Common myeloid progenitor, CD34-positive (primary cell): Measurements from ENCODE around the gene GLRA2.

ENCODE experiments used
- CTCF ChIA-PET: fragments of 350-600 bp; sonication (Branson Sonifier 250); formaldehyde crosslinking; loops from one replicate; lab custom pipeline; 2021; ENCODE audit warnings: antibody characterized with exemption; lab: Charles Lee
- POLR2A ChIA-PET: fragments of 350-600 bp; sonication (Branson Sonifier 250); formaldehyde crosslinking; loops from one replicate; lab custom pipeline; 2021; ENCODE audit warnings: antibody characterized with exemption; lab: Charles Lee
- DNase-seq, 3 donors: peaks; one replicate each; pipeline versions ENCODE4 v3.0.0 to v3.0.0-alpha.2; 2013
- H3K27ac ChIP-seq, 2 experiments: 1 replicate in 1 of 2; 2 replicates in 1 of 2; pipeline ENCODE4 v1.7.0; 2013; ENCODE audit warnings: inconsistent platforms in 2 of 2, low read length in 2 of 2, mild to moderate bottlenecking in 2 of 2, low read depth in 1 of 2, moderate library complexity in 1 of 2; ENCODE audit not compliant: severe bottlenecking in 2 of 2, insufficient read depth in 1 of 2, poor library complexity in 1 of 2
- H3K27me3 ChIP-seq, 5 experiments: replicated peaks in 2 of 5; 1 replicate in 3 of 5; 2 replicates in 2 of 5; pipeline versions ENCODE4 v1.6.1 to v1.7.0; 2013; ENCODE audit warnings: low read length in 4 of 5, mild to moderate bottlenecking in 2 of 5, moderate library complexity in 2 of 5, inconsistent platforms in 1 of 5; ENCODE audit not compliant: insufficient read depth in 5 of 5, control insufficient read depth in 4 of 5
- H3K36me3 ChIP-seq, 4 experiments: 1 replicate in 2 of 4; 2 replicates in 2 of 4; pipeline versions ENCODE4 v1.6.1 to v1.7.0; 2013; ENCODE audit warnings: low read length in 3 of 4, control low read depth in 1 of 4, mild to moderate bottlenecking in 1 of 4; ENCODE audit not compliant: control insufficient read depth in 4 of 4, insufficient read depth in 4 of 4
- H3K4me1 ChIP-seq, 4 experiments: 1 replicate in 3 of 4; 2 replicates in 1 of 4; pipeline versions ENCODE4 v1.6.1 to v1.7.1; 2013; ENCODE audit warnings: low read length in 3 of 4, mild to moderate bottlenecking in 3 of 4, control low read depth in 1 of 4, inconsistent platforms in 1 of 4, moderate library complexity in 1 of 4; ENCODE audit not compliant: control insufficient read depth in 4 of 4, insufficient read depth in 4 of 4; ENCODE audit errors: control extremely low read depth in 1 of 4
- H3K4me3 ChIP-seq, 7 experiments: 1 replicate in 4 of 7; 2 replicates in 3 of 7; pipeline versions ENCODE4 v1.5.1 to v1.7.0; 2013; ENCODE audit warnings: mild to moderate bottlenecking in 7 of 7, low read length in 6 of 7, moderate library complexity in 6 of 7, inconsistent platforms in 2 of 7, low read depth in 2 of 7, control low read depth in 1 of 7; ENCODE audit not compliant: insufficient read depth in 4 of 7, control insufficient read depth in 1 of 7; ENCODE audit errors: extremely low read depth in 1 of 7
- H3K9me3 ChIP-seq, 5 experiments: 1 replicate in 4 of 5; 2 replicates in 1 of 5; pipeline versions ENCODE4 v1.6.1 to v1.7.1; 2013; ENCODE audit warnings: low read length in 4 of 5, mild to moderate bottlenecking in 2 of 5, inconsistent platforms in 1 of 5, low read depth in 1 of 5, moderate library complexity in 1 of 5; ENCODE audit not compliant: control insufficient read depth in 4 of 5, insufficient read depth in 2 of 5; ENCODE audit errors: control extremely low read depth in 1 of 5
- WGBS: methylation state at CpG from one replicate; pipeline ENCODE4 v1.1.5; 2013; ENCODE audit not compliant: insufficient coverage; 5-methylcytosine and 5-hydroxymethylcytosine counted together

The GLRA2 gene

GRCh38 chrX:14618177-14618965 lies 89.0 kb downstream of the GLRA2 start:
- no peak for DNase-seq
- 54% methylated on average over 4 of the region's 5 CpGs for WGBS
- Histone ChIP-seq H3K4me1 (no peaks in the 10 kb centered on the region), H3K27me3 (no peaks in the 10 kb centered on the region), H3K36me3 (no peaks in the 10 kb centered on the region), H3K27ac (no peak overlapping the region), H3K4me3 (no peak overlapping the region), H3K9me3 (no peaks in the 10 kb centered on the region)
- ChIA-PET CTCF (no interaction called here), POLR2A (no interaction called here)

GRCh38 chrX:14630733-14631132 lies 101.4 kb downstream of the GLRA2 start:
- Histone ChIP-seq H3K27ac (no peak overlapping the region), H3K4me1 (no peaks in the 10 kb centered on the region), H3K4me3 (no peak overlapping the region), H3K27me3 (peaks cover 0 to 2% (median 0%) of the 10 kb centered on the region in 5 experiments), H3K9me3 (no peaks in the 10 kb centered on the region), H3K36me3 (no peaks in the 10 kb centered on the region)
- 67% methylated on average over 1 of the region's 3 CpGs for WGBS
- POLR2A ChIA-PET, result no interaction called here
- CTCF ChIA-PET, result no interaction called here
- no peak for DNase-seq

GRCh38 chrX:14641681-14642655 lies 112.6 kb downstream of the GLRA2 start:
- no peaks in the 10 kb centered on the region for H3K36me3 ChIP-seq
- H3K9me3 ChIP-seq, result no peaks in the 10 kb centered on the region
- CTCF ChIA-PET, result no interaction called here
- POLR2A ChIA-PET, result no interaction called here
- H3K4me1 ChIP-seq, result no peaks in the 10 kb centered on the region
- H3K4me3 ChIP-seq, result no peak overlapping the region
- H3K27ac ChIP-seq, result no peak overlapping the region
- DNase-seq, result no peak
- WGBS, result 89% methylated on average over 3 of the region's 4 CpGs
- H3K27me3 ChIP-seq, result no peaks in the 10 kb centered on the region

GRCh38 chrX:14660970-14661369 lies 131.6 kb downstream of the GLRA2 start:
- peaks cover 0 to 2% (median 0%) of the 10 kb centered on the region in 5 experiments for H3K27me3 ChIP-seq
- POLR2A ChIA-PET, result no interaction called here
- H3K4me1 ChIP-seq, result no peaks in the 10 kb centered on the region
- H3K27ac ChIP-seq, result no peak overlapping the region
- no peak for DNase-seq
- no peaks in the 10 kb centered on the region for H3K9me3 ChIP-seq
- CTCF ChIA-PET, result no interaction called here
- H3K4me3 ChIP-seq, result no peak overlapping the region
- 100% methylated on average over 1 of the region's 2 CpGs for WGBS
- no peaks in the 10 kb centered on the region for H3K36me3 ChIP-seq

- Histone ChIP-seq H3K4me1 (no peaks in the 10 kb centered on the region), H3K9me3 (no peaks in the 10 kb centered on the region), H3K4me3 (no peak overlapping the region), H3K27me3 (no peaks in the 10 kb centered on the region), H3K27ac (no peak overlapping the region), H3K36me3 (no peaks in the 10 kb centered on the region)
- POLR2A ChIA-PET, result no interaction called here
- CTCF ChIA-PET, result no interaction called here
- DNase-seq, result no peak
- WGBS, result no CpG with 5 or more reads among the region's 1 CpG
Observed at GRCh38 chrX:14670819-14671218, 141.5 kb downstream of the GLRA2 start.

- H3K9me3 ChIP-seq, result no peaks in the 10 kb centered on the region
- DNase-seq, result no peak
- CTCF ChIA-PET, result no interaction called here
- H3K36me3 ChIP-seq, result no peaks in the 10 kb centered on the region
- POLR2A ChIA-PET, result interaction anchor here (0.6 kb wide), 1 partner anchor 64 kb away, joined by 3 read pairs; no protein-coding TSS in a partner anchor
- no peaks in the 10 kb centered on the region for H3K4me1 ChIP-seq
- WGBS, result 95% methylated on average over 4 of the region's 5 CpGs
- H3K27me3 ChIP-seq, result no peaks in the 10 kb centered on the region
- H3K4me3 ChIP-seq, result no peak overlapping the region
- no peak overlapping the region for H3K27ac ChIP-seq
Observed at GRCh38 chrX:14672611-14673172, 143.4 kb downstream of the GLRA2 start.
